HL-60 (cell line): ENCODE data around the gene NUDT8.
"Not testable (repeated sequence)": the region's sequence is repeated elsewhere in the genome, so short reads cannot be mapped to it uniquely, and the experiment has no call there.

Experiments
- DNase-seq, 2 experiments: peaks; one replicate each; pipeline ENCODE4 v3.0.0-alpha.2; 2010 to 2020; ENCODE audit warnings: low read depth in 1 of 2, low spot score in 1 of 2
- H3K27ac ChIP-seq: fragments of 250-450 bp; sonication (Bioruptor Pico); replicated peaks from 2 replicates; pipeline ENCODE4 v1.5.1; 2020; ENCODE audit warnings: mild to moderate bottlenecking, moderate library complexity
- H3K27me3 ChIP-seq: fragments of 250-450 bp; sonication (Bioruptor Pico); 2 replicates; pipeline ENCODE4 v1.5.1; 2021; ENCODE audit warnings: mild to moderate bottlenecking, moderate library complexity; ENCODE audit not compliant: insufficient read depth, poor library complexity, severe bottlenecking
- H3K4me3 ChIP-seq: replicated peaks from 2 replicates; pipeline ENCODE4 v1.5.1; 2011; ENCODE audit warnings: mild to moderate bottlenecking, control low read depth, low read length; ENCODE audit not compliant: insufficient read depth
- GABPA ChIP-seq: IDR thresholded peaks from 2 replicates; pipeline ENCODE4 v1.6.1; 2012; ENCODE audit warnings: low read depth
- POLR2AphosphoS5 ChIP-seq: IDR thresholded peaks from 2 replicates; pipeline ENCODE4 v1.6.1; 2012; ENCODE audit warnings: low read depth
- SPI1 ChIP-seq: IDR thresholded peaks from 2 replicates; pipeline ENCODE4 v1.6.1; 2012; ENCODE audit warnings: low read depth, mild to moderate bottlenecking, borderline replicate concordance
- TF ChIP-seq, protein P1 (sequence below): IDR thresholded peaks from 2 replicates; pipeline ENCODE4 v1.6.1; 2012; ENCODE audit warnings: low read depth; ENCODE audit not compliant: insufficient replicate concordance
- TF ChIP-seq, protein P2 (sequence below): IDR thresholded peaks from one replicate; pipeline ENCODE4 v1.5.1; 2011; ENCODE audit warnings: low read length, control low read depth, inconsistent platforms; ENCODE audit not compliant: insufficient read depth

The NUDT8 gene

GRCh38 chr11:67626970-67627369 lies 2.8 kb downstream of the NUDT8 start:
- no peak for DNase-seq
- H3K27me3 ChIP-seq: no peaks in the 10 kb centered on the region
- H3K4me3 ChIP-seq: no peak overlapping the region
- TF ChIP-seq, protein P1, sequence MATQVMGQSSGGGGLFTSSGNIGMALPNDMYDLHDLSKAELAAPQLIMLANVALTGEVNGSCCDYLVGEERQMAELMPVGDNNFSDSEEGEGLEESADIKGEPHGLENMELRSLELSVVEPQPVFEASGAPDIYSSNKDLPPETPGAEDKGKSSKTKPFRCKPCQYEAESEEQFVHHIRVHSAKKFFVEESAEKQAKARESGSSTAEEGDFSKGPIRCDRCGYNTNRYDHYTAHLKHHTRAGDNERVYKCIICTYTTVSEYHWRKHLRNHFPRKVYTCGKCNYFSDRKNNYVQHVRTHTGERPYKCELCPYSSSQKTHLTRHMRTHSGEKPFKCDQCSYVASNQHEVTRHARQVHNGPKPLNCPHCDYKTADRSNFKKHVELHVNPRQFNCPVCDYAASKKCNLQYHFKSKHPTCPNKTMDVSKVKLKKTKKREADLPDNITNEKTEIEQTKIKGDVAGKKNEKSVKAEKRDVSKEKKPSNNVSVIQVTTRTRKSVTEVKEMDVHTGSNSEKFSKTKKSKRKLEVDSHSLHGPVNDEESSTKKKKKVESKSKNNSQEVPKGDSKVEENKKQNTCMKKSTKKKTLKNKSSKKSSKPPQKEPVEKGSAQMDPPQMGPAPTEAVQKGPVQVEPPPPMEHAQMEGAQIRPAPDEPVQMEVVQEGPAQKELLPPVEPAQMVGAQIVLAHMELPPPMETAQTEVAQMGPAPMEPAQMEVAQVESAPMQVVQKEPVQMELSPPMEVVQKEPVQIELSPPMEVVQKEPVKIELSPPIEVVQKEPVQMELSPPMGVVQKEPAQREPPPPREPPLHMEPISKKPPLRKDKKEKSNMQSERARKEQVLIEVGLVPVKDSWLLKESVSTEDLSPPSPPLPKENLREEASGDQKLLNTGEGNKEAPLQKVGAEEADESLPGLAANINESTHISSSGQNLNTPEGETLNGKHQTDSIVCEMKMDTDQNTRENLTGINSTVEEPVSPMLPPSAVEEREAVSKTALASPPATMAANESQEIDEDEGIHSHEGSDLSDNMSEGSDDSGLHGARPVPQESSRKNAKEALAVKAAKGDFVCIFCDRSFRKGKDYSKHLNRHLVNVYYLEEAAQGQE: no peak
- TF ChIP-seq POLR2AphosphoS5 (no peak), GABPA (no peak), SPI1 (no peak)
- TF ChIP-seq, protein P2, sequence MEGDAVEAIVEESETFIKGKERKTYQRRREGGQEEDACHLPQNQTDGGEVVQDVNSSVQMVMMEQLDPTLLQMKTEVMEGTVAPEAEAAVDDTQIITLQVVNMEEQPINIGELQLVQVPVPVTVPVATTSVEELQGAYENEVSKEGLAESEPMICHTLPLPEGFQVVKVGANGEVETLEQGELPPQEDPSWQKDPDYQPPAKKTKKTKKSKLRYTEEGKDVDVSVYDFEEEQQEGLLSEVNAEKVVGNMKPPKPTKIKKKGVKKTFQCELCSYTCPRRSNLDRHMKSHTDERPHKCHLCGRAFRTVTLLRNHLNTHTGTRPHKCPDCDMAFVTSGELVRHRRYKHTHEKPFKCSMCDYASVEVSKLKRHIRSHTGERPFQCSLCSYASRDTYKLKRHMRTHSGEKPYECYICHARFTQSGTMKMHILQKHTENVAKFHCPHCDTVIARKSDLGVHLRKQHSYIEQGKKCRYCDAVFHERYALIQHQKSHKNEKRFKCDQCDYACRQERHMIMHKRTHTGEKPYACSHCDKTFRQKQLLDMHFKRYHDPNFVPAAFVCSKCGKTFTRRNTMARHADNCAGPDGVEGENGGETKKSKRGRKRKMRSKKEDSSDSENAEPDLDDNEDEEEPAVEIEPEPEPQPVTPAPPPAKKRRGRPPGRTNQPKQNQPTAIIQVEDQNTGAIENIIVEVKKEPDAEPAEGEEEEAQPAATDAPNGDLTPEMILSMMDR: no peak
- no peak overlapping the region for H3K27ac ChIP-seq

- not testable (repeated sequence) for DNase-seq, H3K27ac ChIP-seq, H3K4me3 ChIP-seq, H3K27me3 ChIP-seq
Measured at GRCh38 chr11:67626131-67626833, 3.5 kb downstream of the NUDT8 start.

GRCh38 chr11:67623795-67624194 lies 5.9 kb downstream of the NUDT8 start:
- H3K4me3 ChIP-seq, H3K27me3 ChIP-seq, DNase-seq, H3K27ac ChIP-seq: not testable (repeated sequence)

DNA sequence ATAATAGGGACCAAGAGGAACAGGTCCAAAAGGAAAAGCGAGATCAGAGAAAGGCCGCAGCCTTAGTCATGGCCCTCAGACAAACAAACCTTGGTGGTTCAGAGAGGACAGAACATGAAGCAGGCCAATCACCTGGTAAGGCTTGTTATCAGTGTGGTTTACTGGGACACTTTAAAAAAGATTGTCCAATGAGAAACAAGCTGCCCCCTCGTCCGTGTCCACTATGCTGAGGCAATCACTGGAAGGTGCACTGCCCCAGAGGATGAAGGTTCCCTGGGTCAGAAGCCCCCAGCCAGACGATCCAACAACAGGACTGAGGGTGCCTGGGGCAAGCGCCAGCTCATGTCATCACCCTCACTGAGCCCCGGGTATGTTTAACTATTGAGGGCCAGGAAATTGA lies 6.8 kb downstream of the NUDT8 start:
- not testable (repeated sequence) for H3K27ac ChIP-seq, DNase-seq, H3K4me3 ChIP-seq, H3K27me3 ChIP-seq

DNA sequence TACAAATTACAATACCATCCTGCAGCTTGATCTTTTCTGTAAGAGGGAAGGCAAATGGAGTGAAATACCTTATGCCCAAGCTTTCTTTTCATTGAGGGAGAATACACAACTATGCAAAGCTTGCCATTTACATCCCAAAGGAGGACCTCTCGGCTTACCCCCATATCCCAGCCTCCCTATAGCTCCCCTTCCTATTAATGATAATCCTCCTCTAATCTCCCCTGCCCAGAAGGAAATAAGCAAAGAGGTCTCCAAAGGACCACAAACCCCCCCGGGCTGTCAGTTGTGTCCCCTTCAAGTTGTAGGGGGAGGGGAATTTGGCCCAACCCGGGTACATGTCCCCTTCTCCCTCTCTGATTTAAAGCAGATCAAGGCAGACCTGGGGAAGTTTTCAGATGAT lies 7.8 kb downstream of the NUDT8 start:
- H3K27me3 ChIP-seq, H3K27ac ChIP-seq, H3K4me3 ChIP-seq, DNase-seq: not testable (repeated sequence)

DNA sequence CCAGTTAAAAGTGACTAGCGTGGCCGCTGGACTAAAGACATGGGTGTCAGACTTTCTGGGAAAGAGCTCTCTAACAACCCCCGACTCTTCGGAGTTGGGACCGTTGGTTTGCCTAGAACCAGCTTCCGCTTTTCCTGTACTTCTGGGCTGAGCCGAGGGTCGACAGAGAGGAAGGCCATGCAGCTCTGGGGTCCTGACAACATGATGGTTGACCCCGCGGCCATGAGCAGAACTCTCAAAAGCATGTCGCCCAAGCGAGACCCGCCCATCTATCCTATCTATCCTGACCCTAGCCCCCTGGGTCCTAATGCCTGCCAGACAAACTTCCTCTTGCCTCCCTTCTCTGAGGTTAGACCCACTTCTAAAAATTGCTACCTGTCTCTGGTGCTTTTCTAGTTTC lies 9.1 kb downstream of the NUDT8 start:
- H3K4me3 ChIP-seq, H3K27me3 ChIP-seq, H3K27ac ChIP-seq, DNase-seq: not testable (repeated sequence)

GRCh38 chr11:67619683-67620618 lies 9.8 kb downstream of the NUDT8 start:
- H3K27me3 ChIP-seq, H3K27ac ChIP-seq, H3K4me3 ChIP-seq, DNase-seq: not testable (repeated sequence)

DNA sequence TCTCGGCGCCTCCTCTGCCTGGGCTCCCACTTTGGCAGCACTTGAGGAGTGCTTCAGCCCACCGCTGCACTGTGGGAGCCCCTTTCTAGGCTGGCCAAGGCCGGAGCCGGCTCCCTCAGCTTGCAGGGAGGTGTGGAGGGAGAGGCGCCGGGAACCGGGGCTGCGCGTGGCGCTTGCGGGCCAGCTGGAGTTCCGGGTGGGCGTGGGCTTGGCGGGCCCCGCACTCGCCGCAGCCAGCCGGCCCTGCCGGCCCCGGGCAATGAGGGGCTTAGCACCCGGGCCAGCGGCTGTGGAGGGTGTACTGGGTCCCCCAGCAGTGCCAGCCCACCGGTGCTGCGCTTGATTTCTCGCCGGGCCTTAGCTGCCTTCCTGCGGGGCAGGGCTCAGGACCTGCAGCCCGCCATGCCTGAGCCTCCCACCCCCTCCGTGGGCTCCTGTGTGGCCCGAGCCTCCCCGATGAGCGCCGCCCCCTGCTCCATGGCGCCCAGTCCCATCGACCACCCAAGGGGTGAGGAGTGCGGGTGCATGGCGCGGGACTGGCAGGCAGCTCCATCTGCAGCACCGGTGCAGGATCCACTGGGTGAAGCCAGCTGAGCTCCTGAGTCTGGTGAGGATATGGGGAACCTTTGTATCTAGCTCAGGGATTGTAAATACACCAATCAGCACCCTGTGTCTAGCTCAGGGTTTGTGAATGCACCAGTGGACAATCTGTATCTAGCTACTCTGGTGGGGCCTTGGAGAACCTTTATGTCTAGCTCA lies 10.7 kb downstream of the NUDT8 start:
- not testable (repeated sequence) for H3K4me3 ChIP-seq, H3K27me3 ChIP-seq, DNase-seq, H3K27ac ChIP-seq
